ENCODE measurements around the gene CUL9. TPM values are rescaled to one million over a fixed set of nuclear protein-coding genes. Genes with fewer than 3 reads are reported as not detected.

Gene CUL9
- polyA plus RNA-seq, 3 donors: 2.9 to 68.8 (median 3.8) TPM

- Histone ChIP-seq H3K4me3 (replicated peaks in 1 of 3; ENCODE audit: low read depth in 2 of 3, low read length in 3 of 3) (peak overlapping the region in 1 of 3 experiments; percentile 71), H4K20me1 (ENCODE audit: insufficient read depth, low read length) (no peaks in the 10 kb centered on the region), H3K9ac (ENCODE audit: insufficient read depth, low read length, poor library complexity, severe bottlenecking) (no peak overlapping the region), H3K79me2 (ENCODE audit: insufficient read depth, low read length) (no peaks in the 10 kb centered on the region), H3K4me1 (ENCODE audit: control insufficient read depth in 1 of 2, insufficient read depth in 2 of 2, low read length in 2 of 2) (peaks cover 7 to 11% of the 10 kb centered on the region in 2 donors), H3K27ac (ENCODE audit: low read depth in 1 of 2, low read length in 2 of 2) (no peak overlapping the region), H3K27me3 (ENCODE audit: control insufficient read depth in 2 of 2, insufficient read depth in 2 of 2, low read length in 2 of 2) (peaks cover 5 to 63% of the 10 kb centered on the region in 2 donors), H3K4me2 (replicated peaks; ENCODE audit: extremely low read depth, low read length, poor library complexity, severe bottlenecking) (peak overlapping the region; percentile 77), H3K9me3 (replicated peaks in 1 of 2; ENCODE audit: control insufficient read depth in 1 of 2, insufficient read depth in 1 of 2, low read length in 2 of 2) (no peaks in the 10 kb centered on the region), H2AFZ (ENCODE audit: insufficient read depth, low read depth, low read length, poor library complexity, severe bottlenecking) (peak overlapping the region; percentile 81), H3K36me3 (replicated peaks in 1 of 2; ENCODE audit: control insufficient read depth in 1 of 2, insufficient read depth in 2 of 2, low read length in 2 of 2) (no peaks in the 10 kb centered on the region)
- peak overlapping the region; percentile 74 to 87 for H3K4me3 Mint-ChIP-seq
- WGBS (ENCODE audit: insufficient coverage): 91% methylated on average over 5 of the region's 10 CpGs
- H3K4me1 Mint-ChIP-seq: peaks cover 17% of the 10 kb centered on the region
- intact Hi-C loops (cut with micrococcal nuclease): loop anchor here in 1 of 2 donors (10.0 kb wide), 1 partner anchor 126 kb away; no protein-coding TSS in a partner anchor
- peaks cover 0 to 7% (median 0%) of the 10 kb centered on the region in 7 donors for H3K9me3 Mint-ChIP-seq
- H3K27me3 Mint-ChIP-seq (ENCODE audit: low read depth in 3 of 3): peaks cover 46 to 66% (median 61%) of the 10 kb centered on the region in 3 donors
- no peak for DNase-seq
- no peak for TF ChIP-seq CTCF (IDR thresholded peaks at IDR 0.05)
- no peak overlapping the region for H3K27ac Mint-ChIP-seq
- no peaks in the 10 kb centered on the region for H3K36me3 Mint-ChIP-seq
Observed at GRCh38 chr6:43268782-43269272, 86.8 kb downstream of the CUL9 start.

GRCh38 chr6:43269273-43270007, 87.4 kb downstream of the CUL9 start:
- no peak overlapping the region for H3K27ac Mint-ChIP-seq
- peak overlapping the region; percentile 81 for H2AFZ ChIP-seq (ENCODE audit: insufficient read depth, low read depth, low read length, poor library complexity, severe bottlenecking)

More at GRCh38 chr6:43269273-43270007, 87.4 kb downstream of the CUL9 start:
- TF ChIP-seq CTCF (IDR thresholded peaks at IDR 0.05): no peak
- Mint-ChIP-seq H3K36me3 (no peaks in the 10 kb centered on the region), H3K27me3 (ENCODE audit: low read depth in 3 of 3) (peaks cover 52 to 73% (median 67%) of the 10 kb centered on the region in 3 donors), H3K9me3 (peaks cover 0 to 7% (median 0%) of the 10 kb centered on the region in 7 donors), H3K4me3 (peak overlapping the region; percentile 74 to 87), H3K4me1 (peaks cover 21% of the 10 kb centered on the region)
- H3K27ac ChIP-seq (ENCODE audit: low read depth in 1 of 2, low read length in 2 of 2): no peak overlapping the region
- DNase-seq: no peak
- peak overlapping the region; percentile 77 for H3K4me2 ChIP-seq (replicated peaks; ENCODE audit: extremely low read depth, low read length, poor library complexity, severe bottlenecking)
- H3K36me3 ChIP-seq (replicated peaks in 1 of 2; ENCODE audit: control insufficient read depth in 1 of 2, insufficient read depth in 2 of 2, low read length in 2 of 2): no peaks in the 10 kb centered on the region
- no peaks in the 10 kb centered on the region for H4K20me1 ChIP-seq (ENCODE audit: insufficient read depth, low read length)
- H3K4me3 ChIP-seq (replicated peaks in 1 of 3; ENCODE audit: low read depth in 2 of 3, low read length in 3 of 3): peak overlapping the region; percentile 38 to 71 (median 44)
- peak overlapping the region; percentile 40 for H3K9ac ChIP-seq (ENCODE audit: insufficient read depth, low read length, poor library complexity, severe bottlenecking)
- no peaks in the 10 kb centered on the region for H3K9me3 ChIP-seq (replicated peaks in 1 of 2; ENCODE audit: control insufficient read depth in 1 of 2, insufficient read depth in 1 of 2, low read length in 2 of 2)
- H3K27me3 ChIP-seq (ENCODE audit: control insufficient read depth in 2 of 2, insufficient read depth in 2 of 2, low read length in 2 of 2): peaks cover 8 to 69% of the 10 kb centered on the region in 2 donors
- intact Hi-C loops (cut with micrococcal nuclease): loop anchor here (5.0 to 10.0 kb wide), 2 partner anchors 125 to 133 kb away; no protein-coding TSS in a partner anchor
- H3K4me1 ChIP-seq (ENCODE audit: control insufficient read depth in 1 of 2, insufficient read depth in 2 of 2, low read length in 2 of 2): peaks cover 7 to 11% of the 10 kb centered on the region in 2 donors
- H3K79me2 ChIP-seq (ENCODE audit: insufficient read depth, low read length): no peaks in the 10 kb centered on the region
- WGBS (ENCODE audit: insufficient coverage): 3% methylated on average over 36 of the region's 44 CpGs

All from CD14-positive monocyte (primary cell).